Mucosa of descending colon (tissue), 3 donors: Measurements from ENCODE around the gene COG5. TPM values are rescaled to one million over a fixed set of nuclear protein-coding genes. Genes with fewer than 3 reads are reported as not detected.
"Not testable (repeated sequence)": the region's sequence is repeated elsewhere in the genome, so short reads cannot be mapped to it uniquely, and the experiment has no call there.

Source experiments
- ATAC-seq: fragments of 200-7000 bp; cut with Tn5 transposase; one replicate; pipeline ENCODE4 v1.9.1; 2020; ENCODE audit warnings: mild to moderate bottlenecking, moderate library complexity
- DNase-seq, 3 donors: peaks; one replicate each; pipeline ENCODE4 v3.0.0-alpha.2; 2020
- H3K36me3 ChIP-seq: fragments of 200-600 bp; one replicate; pipeline ENCODE4 v1.8.0; 2021; ENCODE audit warnings: low read depth, mild to moderate bottlenecking
- H3K4me1 ChIP-seq: fragments of 200-600 bp; one replicate; pipeline ENCODE4 v1.8.0; 2021; ENCODE audit warnings: low read depth, mild to moderate bottlenecking
- H3K4me3 ChIP-seq: fragments of 200-600 bp; one replicate; pipeline ENCODE4 v1.8.0; 2021; ENCODE audit warnings: mild to moderate bottlenecking
- H3K9me3 ChIP-seq: fragments of 200-600 bp; one replicate; pipeline ENCODE4 v1.8.0; 2021; ENCODE audit warnings: mild to moderate bottlenecking
- CTCF ChIP-seq: fragments of 200-600 bp; IDR thresholded peaks from one replicate; pipeline ENCODE4 v1.8.0; 2022; ENCODE audit warnings: antibody characterized with exemption, mild to moderate bottlenecking
- intact Hi-C, 2 donors: fragments of 100-400 bp; cut with DNase I in 1 of 2; cut with micrococcal nuclease in 1 of 2; formaldehyde crosslinking; loops; one replicate each; pipeline versions ENCODE4 v1.11.0 to v1.11.1; 2022; cut with DNase I, micrococcal nuclease
- total RNA-seq, 3 donors: library from RNA; stranded (reverse); fragmentation: NEBNext Ultra II Directional in 2 of 3; extraction: Animal tissue kit (Norgen Biotek cat#: 25700) in 2 of 3; gene quantifications; one replicate each; pipeline versions ENCODE4 v1.2.1 to v1.2.4, GENCODE V29; 2021 to 2023
- donor health status: DM: no; HTN: no; CAD: no; lungs with moderate emphysema.
- donor health status: DM: no; HTN: no; CAD: no.
- donor health status: DM: no; HTN: yes; CAD: no.

Gene COG5
- total RNA-seq, 3 donors from 2014 or later: 46.8 to 56.4 (median 47.7) TPM

- intact Hi-C loops: no loop called here
Measured at GRCh38 chr7:107544848-107545591, 18.7 kb downstream of the COG5 start.

DNA sequence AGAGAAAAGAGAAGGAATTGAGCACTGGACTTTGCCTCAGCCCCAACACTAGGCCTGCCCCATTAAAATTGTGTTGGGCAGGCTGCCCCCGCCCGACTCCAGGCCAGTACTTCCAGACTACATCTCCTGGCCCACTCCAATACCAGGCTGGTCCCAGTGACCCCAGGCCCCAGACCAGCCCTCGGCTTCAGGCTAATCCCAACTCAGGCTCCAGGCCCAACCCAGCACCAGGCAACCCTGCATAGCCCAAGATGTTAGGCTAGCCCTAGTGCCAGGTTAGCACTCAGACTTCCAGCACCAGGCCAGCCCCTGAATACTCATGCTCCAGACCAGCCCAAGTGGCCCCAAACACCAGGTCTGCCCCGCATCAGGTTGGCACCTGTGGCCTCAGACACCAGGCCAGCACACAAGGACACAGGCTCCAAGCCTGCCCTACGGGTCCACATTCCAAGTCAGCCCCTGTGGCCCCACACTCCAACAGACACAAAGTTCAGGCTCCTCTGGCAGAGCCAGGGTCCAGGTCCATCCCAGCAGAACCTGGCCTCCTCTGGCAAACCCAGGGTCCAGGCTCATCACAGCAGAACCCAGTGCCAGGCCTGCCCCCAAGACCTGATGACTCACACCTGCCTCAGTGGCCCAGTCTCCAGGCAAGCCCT lies 20.3 kb downstream of the COG5 start:
- TF ChIP-seq CTCF: no peak
- Histone ChIP-seq H3K4me3 (no peak overlapping the region), H3K4me1 (peaks cover under 1% of the 10 kb centered on the region), H3K36me3 (no peaks in the 10 kb centered on the region), H3K9me3 (peaks cover 16% of the 10 kb centered on the region)
- intact Hi-C loops: no loop called here
- no peak for ATAC-seq
- DNase-seq: no peak

More at GRCh38 chr7:107544848-107545591, 18.7 kb downstream of the COG5 start:
- TF ChIP-seq CTCF: no peak
- peaks cover 16% of the 10 kb centered on the region for H3K9me3 ChIP-seq
- H3K36me3 ChIP-seq: no peaks in the 10 kb centered on the region
- DNase-seq: no peak
- no peak overlapping the region for H3K4me3 ChIP-seq
- no peaks in the 10 kb centered on the region for H3K4me1 ChIP-seq
- no peak for ATAC-seq

DNA sequence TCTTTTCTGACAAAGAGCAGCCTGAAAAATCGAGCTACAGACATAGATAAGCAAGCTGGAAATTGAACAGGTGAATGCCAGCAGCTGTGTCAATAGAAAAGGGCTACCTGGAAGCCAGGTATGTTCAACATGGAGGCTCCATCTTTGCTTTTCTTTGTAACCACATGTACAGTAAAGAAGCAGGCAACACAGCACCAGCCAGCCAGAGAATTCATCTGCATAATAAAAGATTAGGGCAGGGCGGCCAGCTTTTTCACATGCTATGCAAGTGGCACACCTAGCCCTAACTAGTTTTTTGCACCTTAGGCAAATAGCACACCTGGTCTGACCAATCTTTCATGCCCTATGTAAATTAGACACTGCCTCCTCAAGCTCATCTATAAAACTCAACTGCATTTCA lies 25.7 kb downstream of the COG5 start:
- peak; percentile 99 for ATAC-seq
- intact Hi-C loops: no loop called here
- H3K36me3 ChIP-seq: no peaks in the 10 kb centered on the region

GRCh38 chr7:107537228-107537627 lies 26.5 kb downstream of the COG5 start:
- DNase-seq, intact Hi-C loops, H3K4me1 ChIP-seq, H3K36me3 ChIP-seq, ATAC-seq, H3K4me3 ChIP-seq, H3K9me3 ChIP-seq: not testable (repeated sequence)

More for the DNA sequence above, 25.7 kb downstream of the COG5 start:
- TF ChIP-seq CTCF: no peak
- peaks cover 7% of the 10 kb centered on the region for H3K4me1 ChIP-seq
- DNase-seq: peak in 1 of 3 donors; percentile 50
- H3K4me3 ChIP-seq: no peak overlapping the region
- H3K9me3 ChIP-seq: no peaks in the 10 kb centered on the region

GRCh38 chr7:107534139-107534538 lies 29.6 kb downstream of the COG5 start:
- intact Hi-C loops: no loop called here
- no peaks in the 10 kb centered on the region for H3K9me3 ChIP-seq
- ATAC-seq: no peak
- DNase-seq: no peak
- H3K4me3 ChIP-seq: no peak overlapping the region
- no peaks in the 10 kb centered on the region for H3K36me3 ChIP-seq
- peaks cover 7% of the 10 kb centered on the region for H3K4me1 ChIP-seq
- no peak for TF ChIP-seq CTCF

DNA sequence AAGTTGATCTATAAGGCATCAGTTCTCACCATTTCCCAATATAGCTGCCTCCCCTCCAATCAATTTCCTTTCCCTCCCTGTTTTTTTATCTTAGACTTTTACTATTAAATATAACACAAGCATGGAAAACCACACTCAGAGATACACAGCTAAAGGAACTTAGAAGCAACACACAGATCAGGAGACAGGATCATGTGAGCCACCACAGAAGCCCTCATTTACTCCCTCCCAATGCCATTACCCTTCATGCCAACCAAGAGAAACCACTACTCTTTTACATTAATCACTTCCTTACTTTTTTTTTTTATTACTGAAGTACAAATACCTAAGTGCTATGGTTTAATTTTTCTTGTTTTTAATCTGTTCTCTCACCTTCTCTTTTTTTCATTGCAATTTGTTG lies 33.0 kb downstream of the COG5 start:
- no peak for ATAC-seq
- intact Hi-C loops: no loop called here
- Histone ChIP-seq H3K9me3 (no peaks in the 10 kb centered on the region), H3K4me3 (no peak overlapping the region), H3K36me3 (no peaks in the 10 kb centered on the region), H3K4me1 (no peaks in the 10 kb centered on the region)
- no peak for TF ChIP-seq CTCF
- DNase-seq: no peak
